ENCODE measurements around the gene EP400.

Gene EP400

GRCh38 chr12:132028111-132028510 is 78.4 kb downstream of the EP400 start:
- POLR2A ChIA-PET (ENCODE audit: low non-redundant PET): no interaction called here
- TF ChIP-seq CTCF (conservative IDR thresholded peaks at IDR 0.05; ENCODE audit: low read depth): no peak
- CTCF ChIA-PET: interaction anchor here (0.6 kb wide), 2 partner anchors 572 to 576 kb away, joined by 3 to 7 read pairs; no protein-coding TSS in a partner anchor
- no peak for DNase-seq (ENCODE audit: low spot score)
- H3K27ac ChIP-seq: no peak overlapping the region

- TF ChIP-seq CTCF (conservative IDR thresholded peaks at IDR 0.05; ENCODE audit: low read depth): no peak
- ChIA-PET CTCF (interaction anchor here (0.7 kb wide), 1 partner anchor 8 kb away, joined by 3 read pairs; no protein-coding TSS in a partner anchor), POLR2A (ENCODE audit: low non-redundant PET) (no interaction called here)
- no peak overlapping the region for H3K27ac ChIP-seq
- no peak for DNase-seq (ENCODE audit: low spot score)
Observed at GRCh38 chr12:132029503-132030300, 80.0 kb downstream of the EP400 start.

- ChIA-PET POLR2A (ENCODE audit: low non-redundant PET) (no interaction called here), CTCF (no interaction called here)
- no peak for DNase-seq (ENCODE audit: low spot score)
- no peak for TF ChIP-seq CTCF (conservative IDR thresholded peaks at IDR 0.05; ENCODE audit: low read depth)
- no peak overlapping the region for H3K27ac ChIP-seq
Observed at GRCh38 chr12:132030367-132031038, 80.8 kb downstream of the EP400 start.

GRCh38 chr12:132033627-132034026 is 83.9 kb downstream of the EP400 start:
- H3K27ac ChIP-seq: no peak overlapping the region
- no peak for TF ChIP-seq CTCF (conservative IDR thresholded peaks at IDR 0.05; ENCODE audit: low read depth)
- no peak for DNase-seq (ENCODE audit: low spot score)
- POLR2A ChIA-PET (ENCODE audit: low non-redundant PET): no interaction called here
- CTCF ChIA-PET: no interaction called here

GRCh38 chr12:132036063-132036683 is 86.4 kb downstream of the EP400 start:
- ChIA-PET CTCF (no interaction called here), POLR2A (ENCODE audit: low non-redundant PET) (no interaction called here)
- H3K27ac ChIP-seq: no peak overlapping the region
- TF ChIP-seq CTCF (conservative IDR thresholded peaks at IDR 0.05; ENCODE audit: low read depth): no peak
- DNase-seq (ENCODE audit: low spot score): no peak

GRCh38 chr12:132040906-132041606 is 91.3 kb downstream of the EP400 start:
- no peak for TF ChIP-seq CTCF (conservative IDR thresholded peaks at IDR 0.05; ENCODE audit: low read depth)
- ChIA-PET POLR2A (ENCODE audit: low non-redundant PET) (no interaction called here), CTCF (interaction anchor here (0.5 kb wide), 1 partner anchor 205 kb away, joined by 5 read pairs; no protein-coding TSS in a partner anchor)
- H3K27ac ChIP-seq: 0 out of 2 replicates have a peak overlapping the region, but pooled peaks have one; percentile 0
- no peak for DNase-seq (ENCODE audit: low spot score)

Measured in RWPE1 (cell line).